Uterus (tissue), 4 donors: ENCODE data around the gene PLOD3. TPM values are rescaled to one million over a fixed set of nuclear protein-coding genes. Genes with fewer than 3 reads are reported as not detected.

Source experiments
- DNase-seq, 2 donors: peaks; one replicate each; pipeline ENCODE4 v3.0.0-alpha.2; 2019 to 2020
- H3K27ac ChIP-seq, 2 donors: fragments of 200-600 bp; sonication (generic); 1 replicate in 1 of 2; 2 replicates in 1 of 2; pipeline ENCODE4 v1.5.1; 2016 to 2018
- H3K27me3 ChIP-seq, 2 donors: fragments of 200-600 bp; sonication (generic); one replicate each; pipeline ENCODE4 v1.5.1; 2018 to 2019; ENCODE audit warnings: control low read depth in 1 of 2
- H3K36me3 ChIP-seq, 2 donors: fragments of 200-600 bp; sonication (generic); one replicate each; pipeline ENCODE4 v1.5.1; 2019; ENCODE audit warnings: control low read depth in 1 of 2
- H3K4me1 ChIP-seq, 2 donors: fragments of 200-600 bp; sonication (generic); one replicate each; pipeline ENCODE4 v1.5.1; 2018 to 2019; ENCODE audit warnings: control low read depth in 1 of 2
- H3K4me3 ChIP-seq, 2 donors: fragments of 200-600 bp; sonication (generic); 1 replicate in 1 of 2; 2 replicates in 1 of 2; pipeline ENCODE4 v1.5.1; 2018 to 2019; ENCODE audit warnings: mild to moderate bottlenecking in 1 of 2
- H3K9me3 ChIP-seq, 2 donors: fragments of 200-600 bp; sonication (generic); one replicate each; pipeline ENCODE4 v1.5.1; 2019; ENCODE audit warnings: control low read depth in 1 of 2
- CTCF ChIP-seq, 4 experiments: fragments of 200-600 bp in 2 of 4; fragments of 450-650 bp in 2 of 4; sonication (generic) in 2 of 4; IDR thresholded peaks; one replicate each; pipeline ENCODE4 v1.5.1; 2016 to 2019; ENCODE audit warnings: antibody characterized with exemption in 4 of 4, mild to moderate bottlenecking in 2 of 4, moderate library complexity in 1 of 4
- POLR2A ChIP-seq, 2 donors: fragments of 450-650 bp; IDR thresholded peaks; one replicate each; pipeline ENCODE4 v1.6.1; 2016; ENCODE audit warnings: antibody characterized with exemption in 2 of 2, mild to moderate bottlenecking in 1 of 2, moderate library complexity in 1 of 2
- intact Hi-C: fragments of 100-400 bp; cut with DNase I; formaldehyde crosslinking; loops from one replicate; pipeline ENCODE4 v1.15.1; 2023; ENCODE audit warnings: low total_unique reads
- total RNA-seq, 4 donors: library from RNA; depleted of rRNA in 3 of 4; stranded (reverse); fragments of >200 nt in 3 of 4; gene quantifications; one replicate each; pipeline versions ENCODE4 v1.1.0 to v1.2.4, GENCODE V29; 2014 to 2023
- donor health status: DM: yes; HTN: yes; CAD: no.

The PLOD3 gene
- total RNA-seq, 4 donors from 2014 or later = 29.2 to 75.4 (median 34.1) TPM

DNA sequence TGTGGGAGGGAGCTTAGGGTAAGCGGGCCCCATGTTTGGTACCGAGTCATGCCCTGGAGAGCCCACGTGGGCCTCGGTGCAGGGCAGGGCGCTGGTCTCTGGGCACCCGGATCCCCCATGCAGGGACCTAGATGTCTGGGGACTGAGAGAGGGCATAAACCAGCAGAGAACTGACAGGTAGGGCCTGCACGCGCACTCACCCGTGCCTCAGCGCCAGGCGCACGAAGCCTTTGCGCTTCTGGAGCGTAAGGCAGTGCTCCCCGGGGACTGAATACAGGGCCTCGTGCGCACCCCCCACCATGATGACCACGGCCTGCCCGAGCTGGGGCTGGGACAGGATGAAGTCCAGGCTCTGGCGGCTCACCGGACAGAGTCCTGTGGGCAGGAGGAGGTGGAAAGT, 19.4 kb downstream of the PLOD3 start:
- TF ChIP-seq POLR2A (IDR thresholded peaks at IDR 0.05) (no peak), CTCF (IDR thresholded peaks at IDR 0.05) (no peak)
- DNase-seq = no peak
- Histone ChIP-seq H3K27me3 (peaks cover 0 to 12% of the 10 kb centered on the region in 2 donors), H3K4me1 (peaks cover 0 to 4% of the 10 kb centered on the region in 2 donors), H3K36me3 (no peaks in the 10 kb centered on the region), H3K27ac (no peak overlapping the region), H3K9me3 (no peaks in the 10 kb centered on the region), H3K4me3 (no peak overlapping the region)
- intact Hi-C loops = no loop called here

DNA sequence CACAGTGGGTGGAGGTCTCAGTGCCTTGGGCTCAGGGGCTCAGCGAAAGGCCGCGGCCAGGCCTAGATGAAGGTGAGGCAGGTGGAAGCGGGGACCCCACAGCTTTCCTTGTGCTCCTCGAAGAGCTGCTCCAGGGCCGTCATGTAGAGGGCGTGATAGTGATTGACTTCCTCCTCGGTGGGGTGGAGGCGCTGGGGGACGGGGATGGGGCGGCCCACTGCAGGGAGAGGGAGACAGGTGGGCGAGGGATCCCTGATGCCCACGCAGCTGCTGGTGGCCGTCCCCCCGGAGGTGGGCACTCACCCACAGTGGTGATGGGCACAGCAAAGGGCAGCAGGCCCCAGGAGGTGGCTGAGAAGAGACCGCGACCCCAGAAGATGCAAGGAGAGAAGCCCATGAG, 21.5 kb downstream of the PLOD3 start:
- no peaks in the 10 kb centered on the region for H3K36me3 ChIP-seq
- no peaks in the 10 kb centered on the region for H3K27me3 ChIP-seq
- H3K9me3 ChIP-seq = no peaks in the 10 kb centered on the region
- no peak overlapping the region for H3K4me3 ChIP-seq
- no peak for TF ChIP-seq CTCF (IDR thresholded peaks at IDR 0.05)
- TF ChIP-seq POLR2A (IDR thresholded peaks at IDR 0.05) = no peak
- no peaks in the 10 kb centered on the region for H3K4me1 ChIP-seq
- intact Hi-C loops = no loop called here
- DNase-seq = no peak
- H3K27ac ChIP-seq = no peak overlapping the region

DNA sequence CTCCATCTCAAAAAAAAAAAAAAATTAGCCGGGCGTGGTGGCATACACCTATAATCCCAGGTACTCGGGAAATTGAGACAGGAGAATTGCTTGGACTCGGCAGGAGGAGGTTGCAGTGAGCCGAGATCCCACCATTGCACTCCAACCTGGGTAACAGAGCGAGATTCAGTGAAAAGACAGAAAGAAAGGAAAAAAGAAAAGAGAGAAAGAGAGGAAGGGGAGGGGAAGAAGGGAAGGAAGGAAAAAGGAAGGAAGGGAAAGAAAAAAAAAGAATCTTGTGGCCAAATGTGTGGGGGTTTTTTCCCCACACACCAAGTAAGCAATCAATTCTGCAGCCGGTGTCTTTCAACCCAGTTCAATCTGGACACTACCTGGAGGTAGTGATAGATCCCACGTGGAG, 28.3 kb downstream of the PLOD3 start:
- no peaks in the 10 kb centered on the region for H3K27me3 ChIP-seq
- no peak for DNase-seq
- intact Hi-C loops = no loop called here
- H3K9me3 ChIP-seq = no peaks in the 10 kb centered on the region
- no peak overlapping the region for H3K27ac ChIP-seq
- H3K4me1 ChIP-seq = no peaks in the 10 kb centered on the region
- no peak for TF ChIP-seq POLR2A (IDR thresholded peaks at IDR 0.05)
- TF ChIP-seq CTCF (IDR thresholded peaks at IDR 0.05) = no peak
- no peak overlapping the region for H3K4me3 ChIP-seq
- no peaks in the 10 kb centered on the region for H3K36me3 ChIP-seq

- TF ChIP-seq POLR2A (IDR thresholded peaks at IDR 0.05) = no peak
- Histone ChIP-seq H3K36me3 (no peaks in the 10 kb centered on the region), H3K4me3 (no peak overlapping the region), H3K4me1 (no peaks in the 10 kb centered on the region), H3K9me3 (no peaks in the 10 kb centered on the region), H3K27ac (no peak overlapping the region), H3K27me3 (no peaks in the 10 kb centered on the region)
- intact Hi-C loops = no loop called here
- no peak for DNase-seq
These were observed 30.4 kb downstream of the PLOD3 start for GRCh38 chr7:101186844-101187428.

GRCh38 chr7:101186194-101186593, 31.2 kb downstream of the PLOD3 start:
- Histone ChIP-seq H3K27ac (no peak overlapping the region), H3K4me3 (no peak overlapping the region), H3K9me3 (no peaks in the 10 kb centered on the region), H3K4me1 (no peaks in the 10 kb centered on the region), H3K36me3 (no peaks in the 10 kb centered on the region), H3K27me3 (peaks cover under 1 to 4% of the 10 kb centered on the region in 2 donors)
- intact Hi-C loops = no loop called here
- DNase-seq = no peak
- no peak for TF ChIP-seq CTCF (IDR thresholded peaks at IDR 0.05)
- no peak for TF ChIP-seq POLR2A (IDR thresholded peaks at IDR 0.05)
